ENCODE measurements around the gene PDE6A.
"Not testable (repeated sequence)": the region's sequence is repeated elsewhere in the genome, so short reads cannot be mapped to it uniquely, and the experiment has no call there.

The PDE6A gene

DNA sequence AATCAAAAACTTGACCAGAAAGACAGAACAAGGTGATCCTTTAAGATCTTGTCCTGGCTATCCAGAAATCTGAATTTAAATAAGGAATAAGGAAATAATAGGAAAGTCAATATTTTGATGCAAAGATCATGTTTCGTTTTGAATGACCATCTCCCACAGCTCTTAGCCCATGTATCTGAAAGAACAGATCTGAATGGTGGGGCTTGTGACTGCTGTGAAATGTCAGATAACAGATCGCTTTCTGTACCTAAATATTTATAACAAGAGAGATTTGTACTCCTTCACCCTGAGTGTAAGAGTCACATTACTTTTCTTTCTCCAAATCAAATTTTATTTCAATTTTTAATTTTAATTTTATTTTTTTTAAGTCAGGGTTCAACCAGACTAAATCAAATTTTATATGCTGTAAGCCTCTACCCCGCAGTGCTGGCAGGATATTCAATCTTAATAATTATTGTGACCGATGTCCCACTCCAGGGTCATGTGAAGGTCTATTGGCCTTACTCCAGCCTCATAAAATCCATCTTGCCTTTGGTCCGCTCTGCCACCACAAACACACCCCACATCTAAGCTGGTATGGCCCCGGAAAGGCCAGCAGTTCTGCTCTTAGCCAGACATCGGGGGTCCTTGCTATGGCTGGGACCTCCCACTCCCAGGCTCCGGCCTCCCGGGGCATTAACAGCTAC, 9.0 kb upstream of the PDE6A start:
- H3K27me3 ChIP-seq (ENCODE audit: control insufficient read depth in 5 of 5, insufficient read depth in 4 of 5, low read length in 5 of 5) = no peaks in the 10 kb centered on the region
- H3K36me3 ChIP-seq (ENCODE audit: control insufficient read depth in 5 of 5, insufficient read depth in 5 of 5, low read length in 5 of 5) = no peaks in the 10 kb centered on the region
- no peak overlapping the region for H3K9ac ChIP-seq (ENCODE audit: low read length in 5 of 5)
- no peaks in the 10 kb centered on the region for H3K4me1 ChIP-seq (ENCODE audit: control insufficient read depth in 5 of 5, insufficient read depth in 5 of 5, low read length in 5 of 5)
- H3K27ac ChIP-seq (ENCODE audit: low read depth, low read length) = no peak overlapping the region
- H3K9me3 ChIP-seq (ENCODE audit: control insufficient read depth in 5 of 5, low read length in 5 of 5) = no peaks in the 10 kb centered on the region
- H3K4me3 ChIP-seq (ENCODE audit: low read depth in 1 of 5, low read length in 5 of 5) = no peak overlapping the region

DNA sequence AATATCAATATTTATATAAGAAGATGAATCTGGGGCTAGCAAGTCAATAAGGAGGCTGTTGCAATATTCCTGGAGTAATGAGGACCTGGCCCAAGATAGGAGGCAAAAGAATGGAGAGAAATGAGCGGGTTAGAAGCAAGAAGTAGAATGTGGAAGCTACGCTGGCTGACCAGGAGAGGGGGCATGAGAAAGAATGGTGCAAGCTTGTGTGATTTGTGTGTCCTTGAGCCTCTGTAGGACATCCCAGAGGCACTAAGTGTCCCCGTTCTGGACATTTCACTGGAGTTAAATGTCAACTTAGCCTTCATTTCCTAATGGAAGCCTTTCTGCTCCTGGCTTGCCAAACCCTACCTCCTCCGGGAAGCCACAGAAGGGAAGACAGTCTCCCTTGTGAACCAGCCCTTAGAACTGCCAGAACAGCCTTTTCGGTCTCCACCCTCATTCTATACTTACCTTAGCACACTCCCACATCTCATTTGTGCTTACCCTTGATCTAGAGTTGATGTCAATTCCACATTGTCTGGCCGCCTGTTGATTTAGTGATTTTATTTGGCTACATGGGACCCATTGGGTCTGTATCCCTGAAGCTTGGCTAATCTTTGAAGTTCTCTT, 6.7 kb upstream of the PDE6A start:
- no peak overlapping the region for H3K9ac ChIP-seq (ENCODE audit: low read length in 5 of 5)
- no peaks in the 10 kb centered on the region for H3K27me3 ChIP-seq (ENCODE audit: control insufficient read depth in 5 of 5, insufficient read depth in 4 of 5, low read length in 5 of 5)
- H3K27ac ChIP-seq (ENCODE audit: low read depth, low read length) = no peak overlapping the region
- no peaks in the 10 kb centered on the region for H3K36me3 ChIP-seq (ENCODE audit: control insufficient read depth in 5 of 5, insufficient read depth in 5 of 5, low read length in 5 of 5)
- no peaks in the 10 kb centered on the region for H3K4me1 ChIP-seq (ENCODE audit: control insufficient read depth in 5 of 5, insufficient read depth in 5 of 5, low read length in 5 of 5)
- no peaks in the 10 kb centered on the region for H3K9me3 ChIP-seq (ENCODE audit: control insufficient read depth in 5 of 5, low read length in 5 of 5)
- no peak overlapping the region for H3K4me3 ChIP-seq (ENCODE audit: low read depth in 1 of 5, low read length in 5 of 5)

DNA sequence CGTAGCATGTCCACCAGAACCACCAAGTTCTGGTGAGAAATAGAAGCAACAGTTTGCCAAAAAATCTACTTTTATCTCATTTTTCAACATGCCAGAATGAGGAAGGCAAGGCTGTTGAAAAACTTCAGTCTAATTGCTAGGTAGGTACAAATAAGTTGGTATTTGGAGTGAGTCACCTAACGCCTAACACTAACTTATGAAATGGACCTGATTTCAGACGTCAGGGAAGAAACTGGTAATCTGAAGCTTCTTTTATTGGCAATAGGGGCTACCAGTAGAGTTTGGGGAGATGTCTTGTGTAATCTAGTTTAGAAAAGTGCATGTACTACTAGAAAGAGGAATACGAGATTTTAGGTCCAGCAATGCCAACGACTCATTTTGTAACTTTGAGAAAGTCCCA, 4.4 kb upstream of the PDE6A start:
- H3K4me3 ChIP-seq (ENCODE audit: low read depth in 1 of 5, low read length in 5 of 5) = no peak overlapping the region
- no peak overlapping the region for H3K9ac ChIP-seq (ENCODE audit: low read length in 5 of 5)
- no peaks in the 10 kb centered on the region for H3K4me1 ChIP-seq (ENCODE audit: control insufficient read depth in 5 of 5, insufficient read depth in 5 of 5, low read length in 5 of 5)

DNA sequence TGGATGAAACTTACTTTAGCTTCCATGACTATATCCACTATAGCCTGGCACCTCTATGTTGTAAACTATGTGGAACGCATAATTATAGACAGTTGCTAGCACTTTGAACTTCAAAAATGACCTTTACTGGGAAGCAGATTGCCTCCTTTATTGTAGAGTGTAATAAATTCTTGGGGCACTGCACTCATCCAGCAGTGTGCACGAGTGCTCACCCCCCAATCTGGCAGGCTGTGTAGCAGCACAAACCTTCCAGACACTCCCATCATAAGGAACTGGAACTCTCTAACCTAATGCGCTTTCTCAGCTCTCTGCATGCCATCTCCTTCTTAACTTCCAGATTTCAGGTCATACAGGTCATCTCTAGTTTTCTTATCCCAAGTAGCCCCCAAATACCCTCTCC, 1.5 kb upstream of the PDE6A start:
- Histone ChIP-seq H3K27ac (ENCODE audit: low read depth, low read length) (no peak overlapping the region), H3K36me3 (ENCODE audit: control insufficient read depth in 5 of 5, insufficient read depth in 5 of 5, low read length in 5 of 5) (no peaks in the 10 kb centered on the region), H3K4me1 (ENCODE audit: control insufficient read depth in 5 of 5, insufficient read depth in 5 of 5, low read length in 5 of 5) (no peaks in the 10 kb centered on the region), H3K4me3 (ENCODE audit: low read depth in 1 of 5, low read length in 5 of 5) (no peak overlapping the region), H3K9ac (ENCODE audit: low read length in 5 of 5) (no peak overlapping the region), H3K27me3 (ENCODE audit: control insufficient read depth in 5 of 5, insufficient read depth in 4 of 5, low read length in 5 of 5) (no peaks in the 10 kb centered on the region), H3K9me3 (ENCODE audit: control insufficient read depth in 5 of 5, low read length in 5 of 5) (no peaks in the 10 kb centered on the region)

More for the DNA sequence above, 4.4 kb upstream of the PDE6A start:
- no peak overlapping the region for H3K27ac ChIP-seq (ENCODE audit: low read depth, low read length)
- no peaks in the 10 kb centered on the region for H3K9me3 ChIP-seq (ENCODE audit: control insufficient read depth in 5 of 5, low read length in 5 of 5)
- H3K36me3 ChIP-seq (ENCODE audit: control insufficient read depth in 5 of 5, insufficient read depth in 5 of 5, low read length in 5 of 5) = no peaks in the 10 kb centered on the region
- H3K27me3 ChIP-seq (ENCODE audit: control insufficient read depth in 5 of 5, insufficient read depth in 4 of 5, low read length in 5 of 5) = no peaks in the 10 kb centered on the region

DNA sequence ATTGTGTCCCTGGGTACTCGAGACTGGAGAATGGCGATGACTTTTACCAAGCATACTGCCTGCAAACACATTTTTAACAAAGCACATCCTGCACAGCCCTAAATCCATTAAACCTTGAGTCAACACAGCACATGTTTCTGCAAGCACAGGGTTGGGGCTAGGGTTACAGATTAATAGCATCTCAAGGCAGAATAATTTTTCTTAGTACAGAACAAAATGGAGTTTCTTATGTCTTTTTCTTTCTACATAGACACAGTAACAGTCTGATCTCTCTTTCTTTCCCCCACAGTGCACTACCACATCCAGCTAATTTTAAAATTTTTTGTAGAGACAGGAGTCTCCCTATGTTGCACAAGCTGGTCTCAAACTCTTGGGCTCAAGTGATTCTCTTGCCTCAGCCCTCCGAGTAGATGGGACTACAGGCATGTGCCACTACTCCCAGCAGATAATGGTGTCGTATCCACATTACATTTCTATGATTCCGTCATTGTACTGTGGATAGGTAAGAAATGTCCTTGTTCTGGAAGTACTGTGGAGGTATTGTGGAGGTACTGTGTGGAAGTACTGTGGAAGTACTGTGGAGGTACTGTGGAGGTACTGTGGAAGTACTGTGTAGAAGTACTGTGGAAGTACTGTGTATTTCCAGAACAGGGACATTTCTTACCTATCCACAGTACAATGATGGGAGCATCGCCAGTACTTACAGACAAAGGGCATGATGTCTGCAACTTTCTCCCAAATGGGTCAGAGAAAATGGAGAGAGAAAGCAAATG, 1.2 kb downstream of the PDE6A start:
- H3K4me3 ChIP-seq (ENCODE audit: low read depth in 1 of 5, low read length in 5 of 5); H3K27ac ChIP-seq (ENCODE audit: low read depth, low read length); H3K27me3 ChIP-seq (ENCODE audit: control insufficient read depth in 5 of 5, insufficient read depth in 4 of 5, low read length in 5 of 5); H3K4me1 ChIP-seq (ENCODE audit: control insufficient read depth in 5 of 5, insufficient read depth in 5 of 5, low read length in 5 of 5); H3K36me3 ChIP-seq (ENCODE audit: control insufficient read depth in 5 of 5, insufficient read depth in 5 of 5, low read length in 5 of 5); H3K9me3 ChIP-seq (ENCODE audit: control insufficient read depth in 5 of 5, low read length in 5 of 5); H3K9ac ChIP-seq (ENCODE audit: low read length in 5 of 5): not testable (repeated sequence)

DNA sequence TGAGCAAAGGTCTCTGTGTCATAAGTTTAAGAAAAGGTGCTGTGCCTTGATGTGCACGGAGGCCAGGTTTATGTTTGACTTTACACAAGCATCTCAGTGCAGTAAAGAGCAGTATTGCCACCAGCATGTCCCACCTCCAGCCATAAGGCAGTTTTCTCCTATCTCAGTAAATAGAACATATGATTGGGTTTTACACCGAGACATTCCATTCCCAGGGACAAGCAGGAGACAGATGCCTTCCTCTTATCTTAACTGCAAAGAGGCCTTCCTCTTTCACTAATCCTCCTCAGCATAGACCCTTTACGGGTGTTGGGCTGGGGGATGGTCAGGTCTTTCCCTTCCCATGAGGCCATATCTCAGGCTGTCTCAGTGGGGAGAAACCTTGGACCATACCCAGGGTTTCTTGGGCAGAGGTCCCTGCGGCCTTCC, 1.8 kb downstream of the PDE6A start:
- H3K27me3 ChIP-seq (ENCODE audit: control insufficient read depth in 5 of 5, insufficient read depth in 4 of 5, low read length in 5 of 5); H3K9ac ChIP-seq (ENCODE audit: low read length in 5 of 5); H3K36me3 ChIP-seq (ENCODE audit: control insufficient read depth in 5 of 5, insufficient read depth in 5 of 5, low read length in 5 of 5); H3K9me3 ChIP-seq (ENCODE audit: control insufficient read depth in 5 of 5, low read length in 5 of 5); H3K27ac ChIP-seq (ENCODE audit: low read depth, low read length); H3K4me1 ChIP-seq (ENCODE audit: control insufficient read depth in 5 of 5, insufficient read depth in 5 of 5, low read length in 5 of 5); H3K4me3 ChIP-seq (ENCODE audit: low read depth in 1 of 5, low read length in 5 of 5): not testable (repeated sequence)

DNA sequence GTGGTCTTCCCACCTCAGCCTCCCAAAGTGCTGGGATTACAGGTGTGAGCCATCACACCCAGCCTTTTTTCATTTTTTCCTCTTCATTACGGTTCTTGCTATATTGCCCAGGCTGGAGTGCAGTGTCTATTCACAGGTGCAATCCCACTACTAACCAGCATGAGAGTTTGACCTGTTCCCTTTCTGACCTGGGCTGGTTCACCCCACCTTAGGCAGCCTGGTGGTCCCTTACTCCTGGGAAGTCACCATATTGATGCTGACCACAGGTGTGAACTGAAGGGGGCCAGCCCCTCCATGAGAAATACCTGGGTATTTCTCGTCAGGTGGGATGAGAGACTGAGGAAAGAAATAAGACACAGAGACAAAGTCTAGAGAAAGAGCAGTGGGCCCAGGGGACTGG, 2.4 kb downstream of the PDE6A start:
- Histone ChIP-seq H3K36me3 (ENCODE audit: control insufficient read depth in 5 of 5, insufficient read depth in 5 of 5, low read length in 5 of 5) (no peaks in the 10 kb centered on the region), H3K27me3 (ENCODE audit: control insufficient read depth in 5 of 5, insufficient read depth in 4 of 5, low read length in 5 of 5) (no peaks in the 10 kb centered on the region), H3K27ac (ENCODE audit: low read depth, low read length) (no peak overlapping the region), H3K4me3 (ENCODE audit: low read depth in 1 of 5, low read length in 5 of 5) (no peak overlapping the region), H3K9ac (ENCODE audit: low read length in 5 of 5) (no peak overlapping the region), H3K9me3 (ENCODE audit: control insufficient read depth in 5 of 5, low read length in 5 of 5) (no peaks in the 10 kb centered on the region), H3K4me1 (ENCODE audit: control insufficient read depth in 5 of 5, insufficient read depth in 5 of 5, low read length in 5 of 5) (peaks cover 0 to 7% (median 2%) of the 10 kb centered on the region in 5 donors)

DNA sequence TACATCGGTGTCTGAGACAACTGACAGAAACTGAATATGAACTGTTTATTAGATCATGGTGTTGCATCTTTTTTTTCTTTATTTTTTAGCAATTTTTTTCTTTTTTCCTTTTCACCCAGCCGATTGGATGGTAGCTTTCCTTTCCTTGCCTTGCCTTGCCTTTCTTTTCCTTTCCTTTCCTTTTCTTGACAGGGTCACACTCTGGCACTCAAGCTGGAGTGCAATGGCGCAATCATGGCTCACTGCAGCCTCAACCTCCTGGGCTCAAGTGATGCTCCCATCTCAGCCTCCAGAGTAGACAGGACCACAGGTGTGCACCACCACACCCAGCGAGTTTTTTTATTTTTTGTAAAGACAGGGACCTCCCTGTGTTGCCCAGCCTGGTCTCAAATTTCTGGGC, 2.8 kb downstream of the PDE6A start:
- no peak overlapping the region for H3K4me3 ChIP-seq (ENCODE audit: low read depth in 1 of 5, low read length in 5 of 5)
- H3K9me3 ChIP-seq (ENCODE audit: control insufficient read depth in 5 of 5, low read length in 5 of 5) = no peaks in the 10 kb centered on the region
- peaks cover 0 to 7% (median 2%) of the 10 kb centered on the region in 5 donors for H3K4me1 ChIP-seq (ENCODE audit: control insufficient read depth in 5 of 5, insufficient read depth in 5 of 5, low read length in 5 of 5)
- H3K27ac ChIP-seq (ENCODE audit: low read depth, low read length) = no peak overlapping the region
- no peaks in the 10 kb centered on the region for H3K27me3 ChIP-seq (ENCODE audit: control insufficient read depth in 5 of 5, insufficient read depth in 4 of 5, low read length in 5 of 5)
- no peaks in the 10 kb centered on the region for H3K36me3 ChIP-seq (ENCODE audit: control insufficient read depth in 5 of 5, insufficient read depth in 5 of 5, low read length in 5 of 5)
- no peak overlapping the region for H3K9ac ChIP-seq (ENCODE audit: low read length in 5 of 5)

DNA sequence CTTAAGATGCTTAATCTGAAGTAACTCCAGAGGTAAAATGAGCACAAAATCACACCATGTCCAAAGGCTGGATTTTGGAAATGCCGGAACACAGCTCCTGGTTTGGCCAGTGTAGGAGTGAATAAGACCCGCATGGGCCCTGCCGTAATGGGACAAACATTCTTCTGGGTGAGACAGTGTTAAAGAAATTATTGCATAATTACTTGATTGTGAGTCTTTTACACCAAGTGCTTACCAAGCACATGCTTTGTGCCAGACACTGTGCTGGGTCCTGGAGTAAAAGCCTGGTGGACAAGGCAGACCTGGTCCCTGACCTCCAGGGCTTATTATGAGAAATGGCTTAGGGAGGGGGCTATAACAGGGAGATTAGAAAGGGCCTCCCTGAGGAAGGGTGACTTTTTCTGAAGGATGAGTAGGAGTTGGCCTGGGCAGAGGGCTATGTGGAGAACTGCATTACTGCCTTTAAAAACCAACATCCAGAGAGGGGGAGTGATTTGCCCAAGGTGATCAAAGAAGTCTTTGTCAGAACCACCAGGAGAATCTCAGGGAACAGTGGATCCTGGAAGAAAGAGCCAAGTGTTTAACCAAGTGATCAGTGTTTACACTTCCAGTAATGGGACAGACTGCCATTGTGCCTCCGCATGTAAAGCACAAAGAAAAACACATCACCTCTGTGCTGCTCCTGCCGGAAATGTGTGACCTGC, 3.5 kb downstream of the PDE6A start:
- Histone ChIP-seq H3K27ac (ENCODE audit: low read depth, low read length) (no peak overlapping the region), H3K9ac (ENCODE audit: low read length in 5 of 5) (no peak overlapping the region), H3K9me3 (ENCODE audit: control insufficient read depth in 5 of 5, low read length in 5 of 5) (no peaks in the 10 kb centered on the region), H3K36me3 (ENCODE audit: control insufficient read depth in 5 of 5, insufficient read depth in 5 of 5, low read length in 5 of 5) (no peaks in the 10 kb centered on the region), H3K4me1 (ENCODE audit: control insufficient read depth in 5 of 5, insufficient read depth in 5 of 5, low read length in 5 of 5) (peaks cover 0 to 7% (median 2%) of the 10 kb centered on the region in 5 donors), H3K27me3 (ENCODE audit: control insufficient read depth in 5 of 5, insufficient read depth in 4 of 5, low read length in 5 of 5) (no peaks in the 10 kb centered on the region), H3K4me3 (ENCODE audit: low read depth in 1 of 5, low read length in 5 of 5) (no peak overlapping the region)

DNA sequence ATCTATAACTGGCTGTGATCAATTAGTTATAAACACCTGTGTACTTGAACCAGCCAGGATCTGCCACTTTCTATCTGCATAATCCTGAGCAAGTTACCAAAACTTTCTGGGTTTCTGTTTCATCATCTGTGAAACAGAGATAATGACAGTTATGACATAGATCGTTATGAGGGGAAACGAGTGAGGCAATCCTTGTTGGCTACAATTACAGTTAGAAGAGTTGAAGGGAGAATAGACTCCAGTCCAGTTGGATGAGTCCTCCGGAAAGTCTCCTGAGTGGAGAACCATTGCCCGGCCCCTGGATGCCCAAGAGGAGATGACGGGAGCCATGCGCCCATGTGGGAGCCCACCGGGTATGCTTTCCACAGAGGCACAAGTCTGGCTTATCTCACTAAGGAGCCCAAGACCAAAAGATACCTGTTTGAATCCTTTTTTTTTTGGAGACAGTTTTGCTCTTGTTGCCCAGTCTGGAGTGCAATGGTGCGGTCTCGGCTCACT, 4.5 kb downstream of the PDE6A start:
- H3K4me3 ChIP-seq (ENCODE audit: low read depth in 1 of 5, low read length in 5 of 5) = no peak overlapping the region

More for the DNA sequence above, 4.5 kb downstream of the PDE6A start:
- H3K9me3 ChIP-seq (ENCODE audit: control insufficient read depth in 5 of 5, low read length in 5 of 5) = no peaks in the 10 kb centered on the region
- H3K4me1 ChIP-seq (ENCODE audit: control insufficient read depth in 5 of 5, insufficient read depth in 5 of 5, low read length in 5 of 5) = peaks cover 0 to 7% (median 2%) of the 10 kb centered on the region in 5 donors
- H3K9ac ChIP-seq (ENCODE audit: low read length in 5 of 5) = no peak overlapping the region
- H3K36me3 ChIP-seq (ENCODE audit: control insufficient read depth in 5 of 5, insufficient read depth in 5 of 5, low read length in 5 of 5) = no peaks in the 10 kb centered on the region
- no peaks in the 10 kb centered on the region for H3K27me3 ChIP-seq (ENCODE audit: control insufficient read depth in 5 of 5, insufficient read depth in 4 of 5, low read length in 5 of 5)
- H3K27ac ChIP-seq (ENCODE audit: low read depth, low read length) = no peak overlapping the region
